ENCODE data around the gene ROR1.
"Not testable (repeated sequence)": the region's sequence is repeated elsewhere in the genome, so short reads cannot be mapped to it uniquely, and the experiment has no call there.

ROR1 gene

DNA sequence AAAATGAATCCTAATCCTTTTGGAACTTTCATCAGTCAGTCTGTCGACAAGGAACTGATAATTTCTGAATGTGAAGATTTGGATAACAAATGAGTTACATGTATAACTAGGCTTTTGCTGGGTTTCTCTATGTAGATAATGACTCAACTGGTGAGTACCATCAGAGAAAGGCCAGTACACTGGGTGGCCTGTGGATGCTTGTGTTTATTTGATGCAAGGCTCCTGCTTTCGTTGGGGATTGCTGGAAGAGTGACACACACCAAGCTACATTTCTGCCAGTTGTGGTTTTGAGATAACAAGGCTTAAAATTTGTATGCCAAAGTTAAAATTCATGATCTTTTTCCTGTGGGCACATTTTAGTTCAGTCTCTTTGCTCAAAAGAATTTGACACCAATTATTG lies 314.0 kb downstream of the ROR1 start:
- no peaks in the 10 kb centered on the region for H3K4me1 ChIP-seq (ENCODE audit: control insufficient read depth, low read depth, low read length)
- no peak overlapping the region for H3K9ac ChIP-seq (ENCODE audit: low read length)
- H3K9me3 ChIP-seq (ENCODE audit: control insufficient read depth, low read depth, low read length) = no peaks in the 10 kb centered on the region
- no peaks in the 10 kb centered on the region for H3K36me3 ChIP-seq (ENCODE audit: control insufficient read depth, low read depth, low read length)
- no peak overlapping the region for H3K4me3 ChIP-seq (ENCODE audit: low read length)
- no peaks in the 10 kb centered on the region for H3K27me3 ChIP-seq (ENCODE audit: control insufficient read depth, insufficient read depth, low read length)
- H3K27ac ChIP-seq (ENCODE audit: low read length) = no peak overlapping the region

DNA sequence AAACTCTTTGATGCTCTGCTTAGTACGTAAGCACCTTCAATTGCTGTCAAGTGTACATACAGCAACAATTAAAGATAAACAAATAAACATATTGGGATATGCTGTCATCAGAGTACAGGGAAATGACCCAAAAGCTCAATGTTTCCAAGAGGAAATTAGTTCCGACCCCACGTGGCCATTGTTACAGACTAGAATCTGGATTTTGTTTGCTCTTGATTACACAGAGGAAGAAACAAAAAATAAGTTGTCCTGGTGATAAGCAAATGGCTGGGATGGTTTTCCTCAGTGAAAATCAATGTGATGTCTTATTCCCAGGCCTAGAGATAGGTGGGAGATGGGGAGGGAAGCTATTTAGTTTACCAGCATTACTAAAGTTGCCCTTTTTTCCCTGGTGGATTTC lies 316.6 kb downstream of the ROR1 start:
- no peaks in the 10 kb centered on the region for H3K9me3 ChIP-seq (ENCODE audit: control insufficient read depth, low read depth, low read length)
- no peaks in the 10 kb centered on the region for H3K36me3 ChIP-seq (ENCODE audit: control insufficient read depth, low read depth, low read length)
- no peak overlapping the region for H3K4me3 ChIP-seq (ENCODE audit: low read length)
- no peaks in the 10 kb centered on the region for H3K4me1 ChIP-seq (ENCODE audit: control insufficient read depth, low read depth, low read length)
- no peaks in the 10 kb centered on the region for H3K27me3 ChIP-seq (ENCODE audit: control insufficient read depth, insufficient read depth, low read length)
- H3K9ac ChIP-seq (ENCODE audit: low read length) = no peak overlapping the region
- H3K27ac ChIP-seq (ENCODE audit: low read length) = no peak overlapping the region

DNA sequence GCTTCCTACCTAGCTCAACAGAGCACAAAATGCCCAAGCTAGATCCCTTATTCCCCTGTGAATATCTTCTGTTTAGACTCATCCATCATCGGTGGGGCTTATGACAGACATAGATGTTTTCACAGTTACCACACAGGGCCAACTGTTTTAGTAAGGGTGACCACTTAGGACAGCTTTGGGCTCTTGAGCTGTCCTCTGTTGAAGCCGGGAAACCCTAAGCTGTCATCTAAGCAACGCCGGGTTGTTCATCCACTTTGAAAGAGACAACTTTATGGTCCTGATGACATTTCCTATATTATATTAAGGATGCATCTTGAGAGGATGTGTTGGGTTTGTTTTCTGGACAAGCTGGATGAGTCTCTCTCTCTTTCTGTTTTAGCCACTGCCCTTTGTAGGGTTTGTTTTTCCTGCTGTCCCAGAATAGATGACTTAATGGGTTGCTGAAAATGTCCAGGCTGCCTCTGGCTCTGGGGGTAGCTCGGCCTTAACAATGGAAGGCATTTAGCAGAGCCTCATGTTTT lies 319.1 kb downstream of the ROR1 start:
- Histone ChIP-seq H3K9me3 (ENCODE audit: control insufficient read depth, low read depth, low read length) (no peaks in the 10 kb centered on the region), H3K4me1 (ENCODE audit: control insufficient read depth, low read depth, low read length) (peaks cover 4% of the 10 kb centered on the region), H3K27me3 (ENCODE audit: control insufficient read depth, insufficient read depth, low read length) (no peaks in the 10 kb centered on the region), H3K9ac (ENCODE audit: low read length) (no peak overlapping the region), H3K36me3 (ENCODE audit: control insufficient read depth, low read depth, low read length) (no peaks in the 10 kb centered on the region), H3K4me3 (ENCODE audit: low read length) (no peak overlapping the region), H3K27ac (ENCODE audit: low read length) (no peak overlapping the region)

DNA sequence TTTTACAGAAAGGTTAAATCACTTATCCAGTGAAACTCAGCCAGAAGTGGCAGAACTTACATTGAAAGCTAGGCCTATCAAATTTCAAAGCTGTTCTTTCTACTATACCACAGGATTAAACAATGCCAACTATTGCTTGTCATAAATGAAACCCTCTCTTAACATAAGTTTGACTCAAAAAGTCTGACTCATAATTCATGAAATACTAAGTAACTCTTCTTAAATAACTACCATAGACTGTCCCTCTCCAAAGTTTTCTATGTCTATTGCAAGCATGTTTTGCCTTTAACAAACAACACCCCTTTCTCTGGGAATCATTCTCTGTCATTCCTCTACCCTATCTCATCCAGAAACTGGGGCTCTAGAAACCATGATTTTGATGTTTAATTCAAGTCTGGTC lies 320.1 kb downstream of the ROR1 start:
- Histone ChIP-seq H3K9ac (ENCODE audit: low read length) (no peak overlapping the region), H3K9me3 (ENCODE audit: control insufficient read depth, low read depth, low read length) (no peaks in the 10 kb centered on the region), H3K27me3 (ENCODE audit: control insufficient read depth, insufficient read depth, low read length) (no peaks in the 10 kb centered on the region), H3K4me1 (ENCODE audit: control insufficient read depth, low read depth, low read length) (peaks cover 14% of the 10 kb centered on the region), H3K27ac (ENCODE audit: low read length) (no peak overlapping the region), H3K36me3 (ENCODE audit: control insufficient read depth, low read depth, low read length) (no peaks in the 10 kb centered on the region), H3K4me3 (ENCODE audit: low read length) (no peak overlapping the region)

DNA sequence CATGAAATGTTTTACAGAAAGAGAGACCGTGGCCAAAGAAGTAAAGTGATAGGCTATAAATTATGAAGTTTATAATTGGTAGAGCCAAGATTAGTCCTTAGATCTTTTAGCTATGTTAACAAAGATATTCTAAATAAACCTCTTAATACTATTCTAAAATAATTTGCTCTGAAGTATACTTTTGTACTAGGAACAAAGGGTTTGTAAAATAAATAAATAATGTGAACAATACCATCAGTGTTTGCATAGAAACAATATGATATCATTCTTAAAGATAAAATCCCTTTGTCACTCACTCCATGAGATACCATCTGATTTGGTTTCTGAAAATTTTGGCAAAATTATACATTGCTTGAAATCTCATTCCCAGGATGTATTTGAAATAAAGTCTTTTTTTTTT lies 322.0 kb downstream of the ROR1 start:
- H3K27me3 ChIP-seq (ENCODE audit: control insufficient read depth, insufficient read depth, low read length) = no peaks in the 10 kb centered on the region
- no peaks in the 10 kb centered on the region for H3K36me3 ChIP-seq (ENCODE audit: control insufficient read depth, low read depth, low read length)
- no peak overlapping the region for H3K27ac ChIP-seq (ENCODE audit: low read length)
- H3K9me3 ChIP-seq (ENCODE audit: control insufficient read depth, low read depth, low read length) = no peaks in the 10 kb centered on the region
- H3K4me3 ChIP-seq (ENCODE audit: low read length) = no peak overlapping the region
- H3K4me1 ChIP-seq (ENCODE audit: control insufficient read depth, low read depth, low read length) = peaks cover 16% of the 10 kb centered on the region
- no peak overlapping the region for H3K9ac ChIP-seq (ENCODE audit: low read length)

DNA sequence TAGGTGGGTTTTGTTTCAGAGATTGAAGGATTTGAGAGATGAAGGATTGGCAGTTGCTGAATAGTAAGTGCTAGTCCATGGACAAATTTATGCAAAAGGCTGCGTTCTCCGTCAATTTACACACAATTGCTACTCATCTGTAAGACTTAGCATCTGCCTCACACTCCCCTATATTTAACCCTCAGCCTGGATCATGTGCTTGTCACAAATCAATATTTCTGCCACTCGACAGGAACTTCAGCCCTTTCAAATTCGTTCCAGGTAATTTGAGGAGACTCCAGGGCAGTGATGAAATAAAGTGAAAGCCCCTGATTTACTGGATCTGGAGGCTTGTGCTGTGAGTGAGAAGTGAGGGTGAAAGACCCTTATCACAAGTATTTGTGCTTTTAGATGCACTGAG lies 324.0 kb downstream of the ROR1 start:
- Histone ChIP-seq H3K4me1 (ENCODE audit: control insufficient read depth, low read depth, low read length) (peaks cover 25% of the 10 kb centered on the region), H3K9ac (ENCODE audit: low read length) (no peak overlapping the region), H3K27me3 (ENCODE audit: control insufficient read depth, insufficient read depth, low read length) (no peaks in the 10 kb centered on the region), H3K4me3 (ENCODE audit: low read length) (no peak overlapping the region), H3K36me3 (ENCODE audit: control insufficient read depth, low read depth, low read length) (no peaks in the 10 kb centered on the region), H3K27ac (ENCODE audit: low read length) (no peak overlapping the region), H3K9me3 (ENCODE audit: control insufficient read depth, low read depth, low read length) (no peaks in the 10 kb centered on the region)

DNA sequence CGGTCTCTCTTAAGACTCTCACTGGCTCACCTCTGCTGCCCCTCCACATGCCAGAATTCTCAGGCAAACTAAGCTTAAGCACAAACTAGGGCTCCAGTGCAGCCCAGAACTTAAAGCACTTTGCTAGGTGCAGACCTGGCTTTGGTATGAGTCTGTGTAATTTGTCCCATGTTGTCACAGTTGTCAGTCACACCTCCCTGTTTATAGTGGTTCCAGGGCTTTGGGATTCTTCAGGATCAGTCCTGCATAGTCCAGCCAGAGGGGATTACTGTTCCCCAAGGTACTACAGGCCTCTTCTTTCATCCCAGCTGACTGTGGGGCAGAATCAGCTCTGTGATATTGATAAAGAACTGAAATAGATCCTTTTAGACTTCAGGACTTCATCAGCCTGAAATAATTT lies 324.6 kb downstream of the ROR1 start:
- Histone ChIP-seq H3K4me3 (ENCODE audit: low read length) (no peak overlapping the region), H3K9me3 (ENCODE audit: control insufficient read depth, low read depth, low read length) (no peaks in the 10 kb centered on the region), H3K27ac (ENCODE audit: low read length) (no peak overlapping the region), H3K4me1 (ENCODE audit: control insufficient read depth, low read depth, low read length) (peaks cover 25% of the 10 kb centered on the region), H3K36me3 (ENCODE audit: control insufficient read depth, low read depth, low read length) (no peaks in the 10 kb centered on the region), H3K9ac (ENCODE audit: low read length) (no peak overlapping the region), H3K27me3 (ENCODE audit: control insufficient read depth, insufficient read depth, low read length) (no peaks in the 10 kb centered on the region)

DNA sequence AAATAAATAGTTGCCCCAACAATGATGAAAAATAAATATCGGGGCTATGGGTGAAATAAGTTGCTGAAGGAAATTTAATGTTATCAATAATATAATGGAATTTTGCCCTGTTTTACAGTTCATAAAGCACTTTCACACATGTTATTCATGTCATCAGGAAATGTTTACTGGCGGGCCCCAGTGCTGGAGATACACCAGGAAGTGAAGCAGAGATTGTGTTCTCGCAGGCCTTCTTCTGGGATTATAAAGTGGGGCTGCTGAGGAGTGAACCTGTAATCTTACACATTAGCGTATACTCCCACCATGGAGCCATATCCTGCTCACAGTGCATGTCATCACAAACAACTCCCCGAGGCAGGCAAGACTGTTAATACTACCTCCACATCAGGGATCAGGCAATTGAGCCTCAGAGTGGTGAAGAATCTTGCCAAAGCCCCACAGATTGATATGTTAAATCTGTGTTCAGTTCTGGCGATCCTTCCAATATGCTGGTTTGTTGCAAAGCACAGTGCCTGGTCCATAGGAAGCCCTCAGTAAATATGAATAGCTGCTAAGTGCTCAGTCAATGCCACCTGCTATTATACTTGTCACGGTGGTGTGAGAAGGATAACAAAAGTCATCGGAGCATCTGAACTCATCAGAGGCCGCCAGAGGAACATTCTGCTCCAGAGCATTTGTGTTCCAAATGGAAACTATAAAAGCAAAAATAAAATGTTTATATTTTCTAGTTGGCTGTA lies 325.2 kb downstream of the ROR1 start:
- no peaks in the 10 kb centered on the region for H3K36me3 ChIP-seq (ENCODE audit: control insufficient read depth, low read depth, low read length)
- H3K9me3 ChIP-seq (ENCODE audit: control insufficient read depth, low read depth, low read length) = no peaks in the 10 kb centered on the region
- H3K27ac ChIP-seq (ENCODE audit: low read length) = no peak overlapping the region
- no peaks in the 10 kb centered on the region for H3K27me3 ChIP-seq (ENCODE audit: control insufficient read depth, insufficient read depth, low read length)
- no peak overlapping the region for H3K4me3 ChIP-seq (ENCODE audit: low read length)
- H3K9ac ChIP-seq (ENCODE audit: low read length) = no peak overlapping the region
- H3K4me1 ChIP-seq (ENCODE audit: control insufficient read depth, low read depth, low read length) = peaks cover 25% of the 10 kb centered on the region

DNA sequence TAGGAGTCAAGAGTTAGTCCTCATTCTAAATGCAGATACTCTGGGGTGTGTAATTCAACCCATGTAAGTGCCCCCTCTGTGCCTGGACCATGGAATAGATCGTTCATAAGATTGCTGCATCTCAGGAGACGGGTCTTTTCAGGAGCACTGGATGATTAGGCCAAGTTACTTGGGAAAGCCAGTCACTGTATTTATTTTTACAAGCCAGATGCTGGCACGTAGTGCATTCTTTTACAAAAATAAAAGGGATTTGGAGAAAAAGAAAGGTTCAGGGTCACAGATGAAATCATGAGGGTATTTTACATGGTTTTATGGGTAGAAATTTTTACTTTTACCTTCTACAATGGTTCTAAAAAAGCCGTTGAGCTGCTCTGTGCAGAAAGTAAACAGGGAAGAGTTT lies 327.0 kb downstream of the ROR1 start:
- Histone ChIP-seq H3K9ac (ENCODE audit: low read length) (no peak overlapping the region), H3K4me3 (ENCODE audit: low read length) (no peak overlapping the region), H3K36me3 (ENCODE audit: control insufficient read depth, low read depth, low read length) (no peaks in the 10 kb centered on the region), H3K27ac (ENCODE audit: low read length) (no peak overlapping the region), H3K27me3 (ENCODE audit: control insufficient read depth, insufficient read depth, low read length) (no peaks in the 10 kb centered on the region), H3K4me1 (ENCODE audit: control insufficient read depth, low read depth, low read length) (peaks cover 25% of the 10 kb centered on the region), H3K9me3 (ENCODE audit: control insufficient read depth, low read depth, low read length) (no peaks in the 10 kb centered on the region)

DNA sequence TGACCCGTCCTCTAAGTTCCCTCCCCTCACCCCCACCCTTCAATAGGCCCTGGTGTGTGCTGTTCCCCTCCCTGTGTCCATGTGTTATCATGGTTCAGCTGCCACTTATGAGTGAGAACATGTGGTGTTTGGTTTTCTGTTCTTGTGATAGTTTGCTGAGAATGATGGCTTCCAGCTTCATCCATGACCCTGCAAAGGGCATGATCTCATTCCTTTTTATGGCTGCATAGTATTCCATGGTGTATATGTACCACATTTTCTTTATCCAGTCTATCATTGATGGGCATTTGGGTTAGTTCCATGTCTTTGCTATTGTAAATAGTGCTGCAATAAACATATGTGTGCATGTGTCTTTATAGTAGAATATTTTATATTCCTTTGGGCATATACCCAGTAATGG lies 330.8 kb downstream of the ROR1 start:
- not testable (repeated sequence) for H3K4me3 ChIP-seq (ENCODE audit: low read length); H3K4me1 ChIP-seq (ENCODE audit: control insufficient read depth, low read depth, low read length); H3K36me3 ChIP-seq (ENCODE audit: control insufficient read depth, low read depth, low read length); H3K27me3 ChIP-seq (ENCODE audit: control insufficient read depth, insufficient read depth, low read length); H3K9me3 ChIP-seq (ENCODE audit: control insufficient read depth, low read depth, low read length); H3K9ac ChIP-seq (ENCODE audit: low read length); H3K27ac ChIP-seq (ENCODE audit: low read length)

DNA sequence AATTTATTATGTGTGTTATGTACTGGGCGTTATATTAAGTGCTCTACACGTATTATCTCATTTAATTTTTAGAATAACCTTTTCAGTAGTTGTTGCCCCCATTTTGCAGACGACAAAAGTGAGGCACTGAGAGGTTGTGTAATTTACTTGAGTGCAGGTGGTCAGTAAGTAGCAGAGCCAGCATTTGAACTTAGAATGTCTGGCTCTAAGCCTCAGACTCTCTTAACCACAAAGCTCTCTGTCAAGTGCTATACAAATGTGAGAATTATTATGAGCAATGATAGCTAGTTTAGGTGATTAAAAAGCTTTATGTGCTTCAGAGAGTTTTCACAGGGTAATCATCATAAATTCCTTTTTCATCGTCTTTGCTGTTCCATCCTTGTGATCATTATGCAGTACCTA lies 333.3 kb downstream of the ROR1 start:
- no peaks in the 10 kb centered on the region for H3K36me3 ChIP-seq (ENCODE audit: control insufficient read depth, low read depth, low read length)
- H3K27me3 ChIP-seq (ENCODE audit: control insufficient read depth, insufficient read depth, low read length) = no peaks in the 10 kb centered on the region
- peaks cover 16% of the 10 kb centered on the region for H3K4me1 ChIP-seq (ENCODE audit: control insufficient read depth, low read depth, low read length)
- H3K4me3 ChIP-seq (ENCODE audit: low read length) = no peak overlapping the region
- no peak overlapping the region for H3K27ac ChIP-seq (ENCODE audit: low read length)
- no peak overlapping the region for H3K9ac ChIP-seq (ENCODE audit: low read length)
- H3K9me3 ChIP-seq (ENCODE audit: control insufficient read depth, low read depth, low read length) = no peaks in the 10 kb centered on the region

DNA sequence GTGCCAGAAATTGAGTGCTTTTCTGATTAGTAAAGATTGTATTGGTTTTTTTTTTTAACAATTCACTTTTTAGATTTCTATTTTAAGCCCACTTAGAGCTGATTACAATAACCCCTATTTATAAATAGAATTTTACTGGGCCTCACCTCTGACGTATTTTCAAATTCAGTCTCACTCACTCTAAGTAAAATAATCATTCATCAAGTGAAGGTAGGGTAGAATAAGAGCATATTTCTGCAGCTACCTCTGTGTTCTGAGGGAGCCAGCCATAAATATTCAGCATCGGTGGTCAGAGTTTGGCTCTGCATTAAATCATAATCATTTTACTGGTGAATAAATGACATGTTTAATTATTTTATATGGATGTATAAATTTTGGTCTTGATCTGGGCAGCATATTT lies 333.8 kb downstream of the ROR1 start:
- Histone ChIP-seq H3K9me3 (ENCODE audit: control insufficient read depth, low read depth, low read length) (no peaks in the 10 kb centered on the region), H3K4me1 (ENCODE audit: control insufficient read depth, low read depth, low read length) (peaks cover 11% of the 10 kb centered on the region), H3K27me3 (ENCODE audit: control insufficient read depth, insufficient read depth, low read length) (no peaks in the 10 kb centered on the region), H3K4me3 (ENCODE audit: low read length) (no peak overlapping the region), H3K9ac (ENCODE audit: low read length) (no peak overlapping the region), H3K27ac (ENCODE audit: low read length) (no peak overlapping the region), H3K36me3 (ENCODE audit: control insufficient read depth, low read depth, low read length) (no peaks in the 10 kb centered on the region)

Measured in iPS-18a (cell line).